ENCODE measurements around the gene LINGO3.

LINGO3 gene

GRCh38 chr19:2326699-2327360 is 18.9 kb upstream of the LINGO3 start:
- no peak for TF ChIP-seq GATA3 (IDR thresholded peaks at IDR 0.05; ENCODE audit: low read depth, low read length)
- TF ChIP-seq GATA2 (IDR thresholded peaks at IDR 0.05; ENCODE audit: low read depth, low read length): no peak

- TF ChIP-seq GATA2 (IDR thresholded peaks at IDR 0.05; ENCODE audit: low read depth, low read length): no peak
- no peak for TF ChIP-seq GATA3 (IDR thresholded peaks at IDR 0.05; ENCODE audit: low read depth, low read length)
Observed at GRCh38 chr19:2325281-2326046, 17.5 kb upstream of the LINGO3 start.

GRCh38 chr19:2324220-2324948 is 16.4 kb upstream of the LINGO3 start:
- no peak for TF ChIP-seq GATA3 (IDR thresholded peaks at IDR 0.05; ENCODE audit: low read depth, low read length)
- no peak for TF ChIP-seq GATA2 (IDR thresholded peaks at IDR 0.05; ENCODE audit: low read depth, low read length)

- TF ChIP-seq GATA3 (IDR thresholded peaks at IDR 0.05; ENCODE audit: low read depth, low read length) (no peak), GATA2 (IDR thresholded peaks at IDR 0.05; ENCODE audit: low read depth, low read length) (no peak)
Observed at GRCh38 chr19:2323707-2324106, 15.8 kb upstream of the LINGO3 start.

GRCh38 chr19:2321565-2322283 is 13.8 kb upstream of the LINGO3 start:
- TF ChIP-seq GATA3 (IDR thresholded peaks at IDR 0.05; ENCODE audit: low read depth, low read length): no peak
- no peak for TF ChIP-seq GATA2 (IDR thresholded peaks at IDR 0.05; ENCODE audit: low read depth, low read length)

GRCh38 chr19:2320939-2321338 is 13.0 kb upstream of the LINGO3 start:
- no peak for TF ChIP-seq GATA2 (IDR thresholded peaks at IDR 0.05; ENCODE audit: low read depth, low read length)
- no peak for TF ChIP-seq GATA3 (IDR thresholded peaks at IDR 0.05; ENCODE audit: low read depth, low read length)

- no peak for TF ChIP-seq GATA2 (IDR thresholded peaks at IDR 0.05; ENCODE audit: low read depth, low read length)
- TF ChIP-seq GATA3 (IDR thresholded peaks at IDR 0.05; ENCODE audit: low read depth, low read length): no peak
Observed at GRCh38 chr19:2320049-2320448, 12.1 kb upstream of the LINGO3 start.

GRCh38 chr19:2319551-2319950 is 11.6 kb upstream of the LINGO3 start:
- TF ChIP-seq GATA2 (IDR thresholded peaks at IDR 0.05; ENCODE audit: low read depth, low read length) (no peak), GATA3 (IDR thresholded peaks at IDR 0.05; ENCODE audit: low read depth, low read length) (no peak)

- no peak for TF ChIP-seq GATA2 (IDR thresholded peaks at IDR 0.05; ENCODE audit: low read depth, low read length)
- TF ChIP-seq GATA3 (IDR thresholded peaks at IDR 0.05; ENCODE audit: low read depth, low read length): no peak
Observed at GRCh38 chr19:2318923-2319322, 11.0 kb upstream of the LINGO3 start.

GRCh38 chr19:2317756-2318155 is 9.8 kb upstream of the LINGO3 start:
- TF ChIP-seq GATA2 (IDR thresholded peaks at IDR 0.05; ENCODE audit: low read depth, low read length): no peak
- no peak for TF ChIP-seq GATA3 (IDR thresholded peaks at IDR 0.05; ENCODE audit: low read depth, low read length)

GRCh38 chr19:2317300-2317699 is 9.3 kb upstream of the LINGO3 start:
- TF ChIP-seq GATA3 (IDR thresholded peaks at IDR 0.05; ENCODE audit: low read depth, low read length) (no peak), GATA2 (IDR thresholded peaks at IDR 0.05; ENCODE audit: low read depth, low read length) (no peak)

- TF ChIP-seq GATA2 (IDR thresholded peaks at IDR 0.05; ENCODE audit: low read depth, low read length) (no peak), GATA3 (IDR thresholded peaks at IDR 0.05; ENCODE audit: low read depth, low read length) (no peak)
Observed at GRCh38 chr19:2315818-2316353, 7.9 kb upstream of the LINGO3 start.

- TF ChIP-seq GATA3 (IDR thresholded peaks at IDR 0.05; ENCODE audit: low read depth, low read length): no peak
- TF ChIP-seq GATA2 (IDR thresholded peaks at IDR 0.05; ENCODE audit: low read depth, low read length): no peak
Observed at GRCh38 chr19:2315121-2315817, 7.3 kb upstream of the LINGO3 start.
